Keratinocyte (primary cell): Measurements from ENCODE around the gene SLC25A14. TPM values are rescaled to one million over a fixed set of nuclear protein-coding genes. Genes with fewer than 3 reads are reported as not detected.

Source experiments
- DNase-seq: peaks from one replicate; pipeline ENCODE4 v3.0.0-alpha.2; 2011; ENCODE audit warnings: low read depth, missing footprints, low spot score
- FAIRE-seq: peaks from 2 replicates; lab custom pipeline; 2011; peaks lifted over from hg19 to GRCh38; lab: Jason Lieb, UNC
- H2AFZ ChIP-seq: 2 replicates; pipeline ENCODE4 v1.6.0; 2012; ENCODE audit warnings: low read length, control low read depth, inconsistent platforms; ENCODE audit not compliant: control insufficient read depth
- H3K27ac ChIP-seq: 2 replicates; pipeline ENCODE4 v1.5.1; 2011; ENCODE audit warnings: low read length; ENCODE audit not compliant: control insufficient read depth, insufficient read depth
- H3K27me3 ChIP-seq: 3 replicates; pipeline ENCODE4 v1.6.0; 2011; ENCODE audit warnings: low read length; ENCODE audit not compliant: control insufficient read depth, insufficient read depth; ENCODE audit errors: extremely low read depth
- H3K36me3 ChIP-seq, 2 experiments: 2 replicates in 1 of 2; 3 replicates in 1 of 2; pipeline ENCODE4 v1.5.1; 2011; ENCODE audit warnings: low read length in 2 of 2, mild to moderate bottlenecking in 1 of 2; ENCODE audit not compliant: control insufficient read depth in 2 of 2, insufficient read depth in 2 of 2; ENCODE audit errors: extremely low read depth in 1 of 2
- H3K4me1 ChIP-seq: 3 replicates; pipeline ENCODE4 v1.5.1; 2011; ENCODE audit warnings: low read length; ENCODE audit not compliant: control insufficient read depth, insufficient read depth; ENCODE audit errors: extremely low read depth
- H3K4me2 ChIP-seq: 3 replicates; pipeline ENCODE4 v1.6.0; 2011; ENCODE audit warnings: low read depth, low read length; ENCODE audit not compliant: control insufficient read depth, insufficient read depth; ENCODE audit errors: extremely low read depth
- H3K4me3 ChIP-seq, 3 experiments: fragments of 200-600 bp in 1 of 3; sonication (generic) in 1 of 3; 2 replicates in 2 of 3; 3 replicates in 1 of 3; pipeline ENCODE4 v1.5.1; 2011 to 2016; ENCODE audit warnings: low read length in 3 of 3, mild to moderate bottlenecking in 3 of 3, control low read depth in 2 of 3, inconsistent platforms in 1 of 3, low read depth in 1 of 3, mixed read lengths in 1 of 3, mixed run types in 1 of 3, moderate library complexity in 1 of 3; ENCODE audit not compliant: control insufficient read depth in 2 of 3, insufficient read depth in 2 of 3; ENCODE audit errors: extremely low read depth in 1 of 3
- H3K79me2 ChIP-seq: 2 replicates; pipeline ENCODE4 v1.6.0; 2012; ENCODE audit warnings: low read length; ENCODE audit not compliant: control insufficient read depth, insufficient read depth
- H3K9ac ChIP-seq: 3 replicates; pipeline ENCODE4 v1.6.0; 2011; ENCODE audit warnings: low read length; ENCODE audit not compliant: control insufficient read depth, insufficient read depth; ENCODE audit errors: extremely low read depth
- H3K9me1 ChIP-seq: 3 replicates; pipeline ENCODE4 v1.6.0; 2011; ENCODE audit warnings: low read length; ENCODE audit not compliant: control insufficient read depth, insufficient read depth; ENCODE audit errors: extremely low read depth
- H3K9me3 ChIP-seq: 2 replicates; pipeline ENCODE4 v1.5.1; 2012; ENCODE audit warnings: low read depth, low read length; ENCODE audit not compliant: control insufficient read depth
- H4K20me1 ChIP-seq: 3 replicates; pipeline ENCODE4 v1.6.0; 2011; ENCODE audit warnings: low read length; ENCODE audit not compliant: control insufficient read depth, insufficient read depth; ENCODE audit errors: extremely low read depth
- EZH2 ChIP-seq: IDR thresholded peaks from one replicate; pipeline ENCODE4 v1.6.1; 2012; ENCODE audit warnings: inconsistent platforms, mild to moderate bottlenecking, low read length, moderate library complexity
- dilution Hi-C: fragments of 300-500 bp; cut with MboI; formaldehyde crosslinking; loops from one replicate; pipeline ENCODE4 v1.7.0; 2020; ENCODE audit warnings: low sequenced_read_pairs; ENCODE audit not compliant: extremely low pct_ligation_motif_present
- polyA plus RNA-seq, 5 experiments: library from polyadenylated mRNA; depleted of rRNA in 3 of 5; stranded (reverse) in 3 of 5; stranded (forward) in 1 of 5; unstranded in 1 of 5; fragments of >200 nt; gene quantifications; 1 replicate in 1 of 5; 2 replicates in 3 of 5; 3 replicates in 1 of 5; pipeline versions ENCODE4 v1.2.1 to v1.2.3, GENCODE V29; 2011 to 2012; ENCODE audit warnings: missing spikeins in 2 of 5, low read depth in 1 of 5, low replicate concordance in 1 of 5
- TF ChIP-seq, protein P1 (sequence below), 3 experiments: IDR thresholded peaks in 1 of 3; conservative IDR thresholded peaks in 1 of 3; optimal IDR thresholded peaks in 1 of 3; 2 replicates in 2 of 3; 3 replicates in 1 of 3; pipeline versions ENCODE3 to v1.5.1; 2011; ENCODE audit warnings: low read length in 3 of 3, mild to moderate bottlenecking in 3 of 3, moderate library complexity in 2 of 3, control low read depth in 1 of 3, inconsistent platforms in 1 of 3; ENCODE audit not compliant: insufficient read depth in 2 of 3; ENCODE audit errors: extremely low read depth in 1 of 3

SLC25A14 gene
- polyA plus RNA-seq, 1 donor (not counting 4 experiments of a cell fraction or from before 2014, with no cell fraction given), result 19.4 TPM

DNA sequence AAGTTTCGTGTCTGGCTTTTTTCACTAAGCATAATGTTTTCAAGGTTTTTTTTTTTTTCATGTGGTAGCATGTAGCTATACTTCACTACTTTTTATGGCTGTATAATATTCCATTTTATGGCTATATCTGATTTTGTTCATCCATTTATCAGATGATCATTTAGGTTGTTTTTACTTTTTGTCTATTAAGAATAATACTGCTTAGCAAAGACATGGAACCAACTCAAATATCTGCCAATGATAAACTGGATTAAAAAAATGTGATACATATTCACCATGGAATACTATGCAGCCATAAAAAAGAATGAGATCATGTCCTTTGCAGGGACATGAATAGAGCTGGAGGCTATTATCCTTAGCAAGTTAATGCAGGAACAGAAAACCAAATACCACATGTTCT, 38.3 kb upstream of the SLC25A14 start:
- DNase-seq, result no peak
- Histone ChIP-seq H3K36me3 (no peaks in the 10 kb centered on the region), H3K4me3 (no peak overlapping the region), H3K4me2 (no peak overlapping the region), H4K20me1 (no peaks in the 10 kb centered on the region), H3K9me3 (no peaks in the 10 kb centered on the region), H3K9ac (no peak overlapping the region), H3K79me2 (no peaks in the 10 kb centered on the region), H3K27ac (no peak overlapping the region), H3K9me1 (no peaks in the 10 kb centered on the region), H3K4me1 (peaks cover 4% of the 10 kb centered on the region), H3K27me3 (no peaks in the 10 kb centered on the region), H2AFZ (no peak overlapping the region)
- FAIRE-seq, result no peak
- dilution Hi-C loops, result no loop called here
- TF ChIP-seq EZH2, result no peak
- TF ChIP-seq, protein P1, sequence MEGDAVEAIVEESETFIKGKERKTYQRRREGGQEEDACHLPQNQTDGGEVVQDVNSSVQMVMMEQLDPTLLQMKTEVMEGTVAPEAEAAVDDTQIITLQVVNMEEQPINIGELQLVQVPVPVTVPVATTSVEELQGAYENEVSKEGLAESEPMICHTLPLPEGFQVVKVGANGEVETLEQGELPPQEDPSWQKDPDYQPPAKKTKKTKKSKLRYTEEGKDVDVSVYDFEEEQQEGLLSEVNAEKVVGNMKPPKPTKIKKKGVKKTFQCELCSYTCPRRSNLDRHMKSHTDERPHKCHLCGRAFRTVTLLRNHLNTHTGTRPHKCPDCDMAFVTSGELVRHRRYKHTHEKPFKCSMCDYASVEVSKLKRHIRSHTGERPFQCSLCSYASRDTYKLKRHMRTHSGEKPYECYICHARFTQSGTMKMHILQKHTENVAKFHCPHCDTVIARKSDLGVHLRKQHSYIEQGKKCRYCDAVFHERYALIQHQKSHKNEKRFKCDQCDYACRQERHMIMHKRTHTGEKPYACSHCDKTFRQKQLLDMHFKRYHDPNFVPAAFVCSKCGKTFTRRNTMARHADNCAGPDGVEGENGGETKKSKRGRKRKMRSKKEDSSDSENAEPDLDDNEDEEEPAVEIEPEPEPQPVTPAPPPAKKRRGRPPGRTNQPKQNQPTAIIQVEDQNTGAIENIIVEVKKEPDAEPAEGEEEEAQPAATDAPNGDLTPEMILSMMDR (optimal IDR thresholded peaks at IDR 0.05 in 1 of 3, IDR thresholded peaks at IDR 0.05 in 1 of 3, conservative IDR thresholded peaks at IDR 0.05 in 1 of 3; ENCODE audit: extremely low read depth in 1 of 3, insufficient read depth in 2 of 3, low read length in 3 of 3), result no peak

DNA sequence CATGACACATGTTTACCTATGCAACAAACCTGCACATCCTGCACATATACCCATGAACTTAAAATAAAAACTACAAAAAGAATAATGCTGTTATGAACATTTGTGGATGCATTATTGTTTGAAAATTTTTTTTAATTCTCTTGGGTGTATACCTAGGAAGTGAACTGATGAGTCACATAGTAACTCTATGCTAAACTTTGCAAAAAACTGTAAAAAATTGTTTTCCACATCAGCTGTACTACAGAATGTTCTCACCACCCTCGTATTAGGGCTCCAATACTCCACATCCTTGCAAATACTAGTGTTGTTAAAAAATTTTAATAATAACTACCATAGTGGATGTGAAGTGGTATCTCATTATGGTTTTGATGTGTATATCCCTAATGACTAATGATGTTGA, 37.7 kb upstream of the SLC25A14 start:
- no peaks in the 10 kb centered on the region for H3K9me1 ChIP-seq
- H3K79me2 ChIP-seq, result no peaks in the 10 kb centered on the region
- H3K4me3 ChIP-seq, result no peak overlapping the region
- H2AFZ ChIP-seq, result no peak overlapping the region
- H3K4me1 ChIP-seq, result no peaks in the 10 kb centered on the region
- H3K4me2 ChIP-seq, result no peak overlapping the region
- no peak overlapping the region for H3K27ac ChIP-seq
- H4K20me1 ChIP-seq, result no peaks in the 10 kb centered on the region
- no peaks in the 10 kb centered on the region for H3K9me3 ChIP-seq
- no peaks in the 10 kb centered on the region for H3K27me3 ChIP-seq
- no peaks in the 10 kb centered on the region for H3K36me3 ChIP-seq
- FAIRE-seq (no peak), DNase-seq (no peak)
- dilution Hi-C loops, result no loop called here
- TF ChIP-seq, protein P1 (optimal IDR thresholded peaks at IDR 0.05 in 1 of 3, IDR thresholded peaks at IDR 0.05 in 1 of 3, conservative IDR thresholded peaks at IDR 0.05 in 1 of 3; ENCODE audit: extremely low read depth in 1 of 3, insufficient read depth in 2 of 3, low read length in 3 of 3), result no peak
- TF ChIP-seq EZH2, result no peak
- no peak overlapping the region for H3K9ac ChIP-seq
